ENCODE results near the gene TMC1.

The TMC1 gene

DNA sequence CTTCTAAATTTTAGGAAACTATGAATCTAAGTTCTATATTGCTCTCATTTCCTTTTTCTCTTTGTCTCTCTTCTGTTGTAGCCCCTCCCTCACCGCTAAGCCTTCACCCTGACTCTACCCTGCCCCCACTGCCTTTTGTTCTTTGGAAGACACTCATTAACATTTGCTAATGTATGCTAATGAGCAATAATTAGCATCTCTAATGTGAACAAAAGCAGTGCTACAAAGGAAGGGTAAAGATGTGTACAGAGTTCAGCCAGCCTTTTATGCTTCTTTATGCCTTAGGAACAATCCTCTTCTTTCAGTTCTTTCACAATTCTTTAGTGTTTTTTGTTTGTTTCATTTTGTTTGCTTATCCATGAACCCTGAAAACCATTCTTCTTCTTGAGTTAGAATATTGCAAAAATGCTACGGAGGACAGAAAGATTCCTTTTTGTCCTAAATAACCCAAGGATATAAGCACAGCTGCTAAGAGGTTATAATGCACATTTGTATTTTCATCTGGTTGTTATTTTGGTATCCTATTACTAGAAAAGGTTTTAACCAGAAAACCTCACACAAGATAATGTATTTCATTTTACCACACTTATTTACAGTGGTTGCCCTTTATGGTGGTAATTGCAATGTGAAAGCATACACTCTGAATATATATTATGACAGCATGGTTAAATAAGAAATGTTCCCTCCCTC lies 159.3 kb downstream of the TMC1 start:
- DNase-seq (ENCODE audit: low read depth in 2 of 2): no peak

DNA sequence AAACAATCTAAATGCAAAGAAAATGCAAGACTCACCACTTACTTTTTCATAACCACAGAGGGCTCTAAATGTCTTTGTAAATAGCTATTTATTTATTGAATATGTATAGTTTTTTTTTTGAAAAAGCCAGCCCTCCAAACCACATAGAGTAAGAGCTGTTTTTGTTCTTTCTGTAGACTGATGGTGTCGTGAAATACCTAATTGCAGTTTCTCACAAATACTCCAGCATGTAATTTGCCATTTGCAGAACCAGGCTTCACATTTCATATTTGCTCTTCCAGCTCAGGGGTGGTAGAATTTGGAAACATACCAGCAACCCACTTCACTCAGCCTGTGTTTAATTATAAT lies 159.8 kb downstream of the TMC1 start:
- no peak for DNase-seq (ENCODE audit: low read depth in 2 of 2)

DNA sequence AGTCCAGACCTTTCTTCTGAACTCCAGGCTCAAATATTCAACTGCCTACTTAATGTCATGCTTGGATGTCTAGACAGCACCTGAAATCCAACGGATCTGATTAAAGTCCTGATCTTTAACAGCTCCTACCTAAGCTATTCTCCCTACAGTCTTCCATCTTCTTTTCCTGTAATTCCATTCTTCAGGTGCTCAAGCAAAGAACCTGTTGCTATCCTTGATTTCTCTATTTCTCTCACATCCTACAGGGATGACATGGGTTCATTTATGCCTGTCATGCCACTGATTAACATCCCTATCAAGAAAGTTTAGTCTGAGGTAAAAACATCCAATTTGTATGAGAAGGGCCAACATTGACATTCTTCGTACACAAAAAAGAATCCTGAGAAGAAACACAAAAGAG lies 163.2 kb downstream of the TMC1 start:
- no peak for DNase-seq (ENCODE audit: low read depth in 2 of 2)

DNA sequence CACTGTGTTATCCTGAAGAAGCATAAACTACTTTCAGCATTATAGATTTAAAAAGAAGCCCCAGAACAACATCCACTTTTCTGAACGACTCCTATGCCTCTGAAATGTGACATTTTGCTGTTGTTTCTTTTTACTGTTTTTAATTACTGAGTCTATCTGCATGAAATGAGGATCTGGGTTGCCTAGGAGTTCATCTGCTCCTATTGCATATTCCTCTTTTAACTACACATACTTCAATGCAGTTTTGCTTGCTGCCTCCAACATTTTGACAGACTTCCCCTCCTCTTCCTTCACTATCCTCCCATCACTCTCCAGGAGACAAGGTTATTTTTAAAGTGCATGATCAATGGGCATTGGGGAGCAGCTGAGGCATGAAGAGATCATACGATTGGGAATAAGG lies 164.5 kb downstream of the TMC1 start:
- no peak for DNase-seq (ENCODE audit: low read depth in 2 of 2)

DNA sequence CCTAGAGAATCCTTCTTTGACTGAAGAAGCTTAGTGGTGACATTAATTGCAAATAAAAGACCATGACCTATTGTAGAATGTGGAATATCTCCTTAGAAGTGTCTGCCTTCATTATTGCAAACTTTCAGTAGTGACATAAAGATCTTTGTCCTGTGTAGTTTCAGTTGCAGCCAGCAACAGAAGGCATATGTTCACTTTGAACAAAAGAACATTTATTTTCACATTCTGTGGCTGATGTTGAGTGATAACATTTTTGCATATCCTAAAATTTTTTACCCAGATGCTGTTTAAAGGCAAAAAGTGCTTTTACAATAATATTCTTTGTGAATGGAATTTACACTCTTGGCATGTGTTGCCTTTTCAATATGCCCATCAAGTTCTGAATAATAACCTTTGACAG lies 165.9 kb downstream of the TMC1 start:
- no peak for DNase-seq (ENCODE audit: low read depth in 2 of 2)

DNA sequence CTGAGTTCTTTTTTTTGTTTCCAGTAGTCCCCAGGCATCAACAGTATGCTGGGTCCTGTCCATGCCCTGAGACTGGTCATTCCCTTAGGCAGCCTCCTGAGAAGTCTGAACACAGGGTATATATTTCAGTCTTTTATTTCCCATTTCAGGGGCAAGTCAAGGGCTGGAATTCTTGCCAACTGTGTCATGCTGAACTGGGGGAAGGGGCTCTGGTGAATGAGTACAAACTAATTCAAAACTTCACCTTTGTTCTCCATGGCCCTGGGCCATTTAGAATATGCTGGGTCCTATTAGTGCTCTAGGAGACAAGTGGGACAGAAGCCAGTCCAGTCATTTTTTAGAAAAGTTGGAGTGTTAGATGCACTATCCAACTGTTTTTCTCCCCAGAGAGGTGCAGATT lies 170.3 kb downstream of the TMC1 start:
- DNase-seq (ENCODE audit: low read depth in 2 of 2): no peak

DNA sequence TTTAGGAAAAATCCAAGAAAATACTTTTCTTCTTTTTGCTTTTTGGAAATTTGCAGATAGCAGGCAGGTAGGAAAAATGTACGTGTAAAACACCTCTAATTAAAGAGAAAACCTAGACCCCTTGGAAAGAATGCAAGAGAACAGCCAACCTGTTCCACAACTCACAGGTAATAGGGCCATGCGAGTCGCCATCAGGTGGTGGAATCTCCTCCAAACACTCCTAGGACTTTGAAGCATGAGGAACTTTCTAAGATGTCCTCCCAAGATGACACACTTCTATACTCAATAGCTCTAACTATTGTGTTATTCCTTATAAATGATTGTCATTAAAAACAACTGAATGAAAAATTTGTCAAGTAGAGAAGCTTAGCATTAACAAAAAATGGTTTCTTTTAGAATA lies 174.0 kb downstream of the TMC1 start:
- no peak for DNase-seq (ENCODE audit: low read depth in 2 of 2)

DNA sequence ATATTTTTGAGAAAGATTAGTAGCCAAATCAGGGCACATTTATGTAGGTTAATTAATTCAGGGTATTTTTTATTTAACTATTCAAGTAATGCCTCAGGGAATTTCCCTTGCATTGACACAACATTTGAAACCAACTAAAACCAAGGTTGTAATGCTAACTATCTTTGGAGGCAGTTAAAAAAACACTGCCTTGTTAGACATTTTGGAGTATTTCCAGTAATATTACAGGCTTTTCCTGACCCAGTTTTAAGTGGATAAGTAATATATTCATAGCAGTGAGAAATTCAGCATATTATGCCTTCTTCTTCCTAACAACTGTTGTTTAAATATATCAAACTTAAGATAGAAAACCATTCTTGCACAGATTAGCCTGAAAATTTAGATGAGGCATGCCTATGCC lies 175.1 kb downstream of the TMC1 start:
- no peak for DNase-seq (ENCODE audit: low read depth in 2 of 2)

DNA sequence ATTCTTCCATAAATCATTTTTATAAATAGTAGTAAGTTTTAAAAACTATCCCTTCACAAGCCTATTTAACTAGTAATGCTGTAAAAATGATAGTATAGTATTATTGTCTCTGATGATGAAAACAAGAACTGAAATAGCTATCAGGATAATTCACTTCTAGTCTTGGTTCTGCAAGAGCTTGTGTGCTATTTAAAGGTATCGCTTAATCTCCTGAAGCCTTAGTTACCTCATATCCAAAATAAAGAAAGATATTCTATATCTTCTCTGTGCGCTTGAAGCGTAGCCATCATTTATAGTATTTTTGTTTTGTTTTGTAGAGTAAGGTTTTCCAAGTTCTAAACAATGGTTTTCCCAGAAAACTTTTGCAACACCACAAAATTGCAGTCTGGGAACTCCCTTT lies 180.1 kb downstream of the TMC1 start:
- DNase-seq (ENCODE audit: low read depth in 2 of 2): no peak

DNA sequence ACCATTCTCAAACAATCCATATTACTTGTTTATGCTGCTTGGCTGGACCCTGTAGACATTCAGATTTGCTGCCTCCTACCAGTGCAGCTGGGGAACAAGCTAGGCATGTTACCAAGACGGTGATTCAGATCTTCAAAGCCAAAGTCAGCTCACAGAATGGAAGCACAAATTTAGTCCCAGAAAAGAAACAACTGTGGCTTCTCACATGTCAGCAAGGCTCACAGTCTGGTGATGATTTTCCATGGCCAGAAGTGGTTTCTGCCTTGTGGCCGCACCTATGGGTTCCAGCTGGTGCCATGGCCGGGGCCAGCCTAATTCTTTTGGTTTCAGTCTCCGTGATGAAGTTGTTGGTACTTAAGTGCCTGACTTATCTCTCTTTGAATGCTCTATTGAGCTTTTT lies 182.2 kb downstream of the TMC1 start:
- no peak for DNase-seq (ENCODE audit: low read depth in 2 of 2)

DNA sequence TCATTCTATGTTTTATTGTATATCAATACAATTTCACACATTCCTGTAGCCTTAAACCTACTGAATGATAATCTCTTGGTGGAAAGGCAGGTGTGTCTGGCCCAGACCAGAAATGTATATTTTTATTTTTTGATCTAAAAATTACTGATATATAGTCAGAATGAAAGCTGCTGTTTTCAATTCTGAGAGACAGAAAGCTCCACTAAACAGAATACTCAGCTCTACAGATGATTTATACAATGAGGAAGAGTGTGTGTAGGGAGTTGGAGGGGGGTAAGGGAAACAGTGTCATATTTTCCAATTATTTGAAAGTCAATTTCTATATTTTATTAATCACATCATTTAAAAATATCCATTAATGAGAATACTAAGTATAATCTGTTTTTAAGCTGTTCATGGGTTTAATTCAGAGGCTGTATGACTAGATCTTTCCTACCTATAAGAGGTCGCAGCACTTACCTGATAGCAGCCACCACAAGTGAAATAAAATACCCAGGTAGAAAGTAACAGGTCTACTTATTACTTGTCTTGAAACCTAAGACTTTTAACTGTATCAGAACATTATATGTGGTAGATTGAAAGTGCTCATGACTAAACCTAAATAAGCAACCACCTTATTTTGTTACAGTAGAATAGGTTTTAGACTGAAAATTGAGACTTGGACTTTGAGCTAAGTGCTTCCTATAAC lies 183.4 kb downstream of the TMC1 start:
- DNase-seq (ENCODE audit: low read depth in 2 of 2): no peak

DNA sequence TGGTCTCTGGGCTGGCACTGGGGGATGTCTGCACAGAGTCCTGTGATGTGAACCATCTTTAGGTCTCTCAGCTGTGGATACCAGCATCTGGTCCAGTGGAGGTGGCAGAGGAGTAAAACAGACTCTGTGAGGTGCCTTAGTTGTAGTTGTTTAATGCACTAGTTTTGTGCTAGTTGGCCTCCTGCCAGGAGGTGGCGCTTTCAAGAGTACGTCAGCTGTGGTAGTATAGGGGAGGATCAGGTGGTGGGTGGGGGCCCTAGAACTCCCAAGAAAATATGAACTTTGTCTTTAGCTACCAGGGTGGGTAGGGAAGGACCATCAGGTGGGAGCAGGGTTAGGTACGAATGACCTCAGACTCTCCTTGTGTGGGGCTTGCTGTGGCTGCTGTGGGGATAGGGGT lies 197.1 kb downstream of the TMC1 start:
- DNase-seq (ENCODE audit: low read depth in 2 of 2): no peak

DNA sequence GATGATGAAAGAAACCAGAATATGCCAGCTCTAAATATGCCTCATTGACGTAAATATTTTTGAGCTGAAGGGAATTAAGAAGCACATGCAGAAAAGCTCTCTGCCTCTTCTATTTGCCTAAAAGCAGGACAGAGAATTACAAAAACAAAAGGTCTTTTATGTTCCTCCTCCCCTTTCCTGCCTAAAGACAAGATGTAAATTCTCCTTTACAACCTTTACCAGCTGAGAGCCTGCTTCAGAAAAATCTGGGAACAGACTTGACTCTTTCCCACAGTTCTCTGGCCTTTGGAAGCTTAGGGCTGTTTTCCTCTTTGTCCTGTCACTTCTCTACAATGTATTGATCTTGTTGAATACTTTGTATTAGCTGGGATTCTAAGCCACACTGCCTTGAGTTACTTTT lies 199.7 kb downstream of the TMC1 start:
- no peak for DNase-seq (ENCODE audit: low read depth in 2 of 2)

DNA sequence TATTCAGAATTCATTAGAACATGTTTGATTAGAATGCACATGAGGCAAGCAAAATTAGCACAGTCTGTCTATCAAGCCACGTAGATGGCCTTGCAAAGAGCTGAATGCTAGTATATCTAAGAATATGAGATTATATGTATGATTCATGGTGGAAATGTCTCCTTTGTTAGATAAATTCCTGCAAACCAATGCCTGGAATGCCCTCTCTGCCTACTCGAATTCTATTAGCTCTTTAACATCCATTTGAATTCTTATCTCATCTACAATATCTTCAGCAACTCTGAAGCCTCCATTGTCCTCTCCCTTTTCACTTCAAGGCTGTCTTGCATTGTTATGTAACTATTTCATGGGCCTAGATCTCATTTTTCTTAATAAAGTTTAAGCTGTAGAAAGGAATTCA lies 205.5 kb downstream of the TMC1 start:
- no peak for DNase-seq (ENCODE audit: low read depth in 2 of 2)

DNA sequence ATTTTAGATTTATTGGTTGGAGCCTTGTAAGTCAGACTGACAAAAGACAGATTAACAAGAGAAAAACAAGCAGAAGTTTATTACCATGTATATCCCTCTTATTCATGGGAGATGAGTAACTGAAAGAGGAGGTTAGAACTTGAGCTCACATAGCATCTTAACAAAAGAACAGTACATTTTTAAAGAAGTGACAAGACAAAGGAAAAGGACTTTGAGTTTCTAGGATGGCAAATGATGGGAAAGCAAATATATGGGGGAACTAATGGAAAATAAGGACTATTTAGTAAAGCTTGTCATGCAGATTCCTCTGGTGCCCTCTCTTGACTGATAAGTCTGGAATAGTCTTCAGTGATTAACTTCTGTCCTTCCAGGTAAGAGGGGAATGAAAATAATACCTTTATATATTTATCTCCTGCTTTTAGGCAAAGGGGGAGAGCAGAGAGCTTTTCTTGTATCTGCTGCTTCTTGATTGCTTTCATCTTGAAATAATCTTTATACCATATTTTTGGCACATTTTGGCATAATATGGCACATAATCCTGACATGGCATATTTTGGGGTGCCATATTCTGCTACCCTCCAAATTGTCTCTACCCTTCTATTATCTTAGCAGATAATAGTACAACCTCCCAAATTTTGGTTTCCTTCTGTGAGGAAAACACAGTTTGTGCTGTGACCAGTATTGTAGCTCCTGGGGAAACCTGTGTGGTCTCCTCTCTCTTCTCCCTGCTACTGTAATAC lies 206.8 kb downstream of the TMC1 start:
- DNase-seq (ENCODE audit: low read depth in 2 of 2): no peak

DNA sequence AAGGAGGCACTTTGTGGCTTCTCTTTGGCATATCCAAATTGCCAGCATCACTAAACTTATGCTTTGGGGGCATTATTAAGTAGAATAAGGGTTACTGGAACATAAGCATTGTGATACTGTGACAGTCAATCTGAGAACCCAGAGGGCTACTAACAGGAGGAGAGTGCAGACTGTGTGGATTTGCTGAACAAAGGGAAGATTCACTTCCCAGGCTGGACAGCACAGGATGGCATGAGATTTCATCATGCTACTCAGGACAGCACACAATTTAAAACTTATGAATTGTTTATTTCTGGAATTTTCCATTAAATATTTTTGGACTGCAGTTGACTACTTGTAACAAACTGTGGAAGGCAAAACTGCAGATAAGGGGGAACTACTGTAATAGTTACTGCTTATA lies 212.5 kb downstream of the TMC1 start:
- no peak for DNase-seq (ENCODE audit: low read depth in 2 of 2)

DNA sequence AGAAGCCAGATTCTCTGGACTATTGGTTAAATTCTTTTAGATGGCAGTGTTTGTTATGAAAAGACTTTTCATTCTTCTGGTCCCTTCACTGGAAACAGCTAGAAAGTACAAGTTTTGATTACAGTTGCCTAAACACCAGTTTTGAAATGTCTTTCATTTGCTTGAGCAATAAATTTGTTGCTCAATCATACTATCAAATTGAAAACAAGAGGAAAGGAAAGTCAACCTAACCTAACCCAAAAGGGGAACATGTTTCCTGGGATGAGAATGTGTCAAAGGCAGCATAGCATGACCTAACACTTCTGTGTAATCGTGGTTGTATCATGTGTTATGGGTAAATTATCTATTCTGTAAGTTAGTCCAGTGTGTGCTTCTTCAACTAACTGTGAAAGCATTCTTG lies 213.2 kb downstream of the TMC1 start:
- no peak for DNase-seq (ENCODE audit: low read depth in 2 of 2)

DNA sequence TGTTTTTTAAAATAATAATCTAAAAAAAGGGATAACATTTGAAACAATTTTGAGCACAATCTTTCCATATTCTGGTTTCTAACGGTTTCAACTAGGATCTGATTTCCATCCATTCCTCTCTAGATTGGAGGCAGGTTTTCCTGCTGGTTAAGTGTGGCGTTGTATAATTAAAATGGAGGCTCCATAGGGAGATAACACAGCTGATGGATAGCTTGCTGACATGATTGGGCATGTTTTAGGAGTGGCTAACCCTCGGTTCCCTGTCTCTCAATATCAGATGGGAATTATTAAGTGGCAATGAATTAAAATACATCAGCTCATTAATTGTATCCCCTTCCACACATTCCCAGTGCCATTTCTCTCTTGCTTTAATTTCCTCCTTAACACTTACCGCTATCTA lies 222.4 kb downstream of the TMC1 start:
- DNase-seq (ENCODE audit: low read depth in 2 of 2): no peak

DNA sequence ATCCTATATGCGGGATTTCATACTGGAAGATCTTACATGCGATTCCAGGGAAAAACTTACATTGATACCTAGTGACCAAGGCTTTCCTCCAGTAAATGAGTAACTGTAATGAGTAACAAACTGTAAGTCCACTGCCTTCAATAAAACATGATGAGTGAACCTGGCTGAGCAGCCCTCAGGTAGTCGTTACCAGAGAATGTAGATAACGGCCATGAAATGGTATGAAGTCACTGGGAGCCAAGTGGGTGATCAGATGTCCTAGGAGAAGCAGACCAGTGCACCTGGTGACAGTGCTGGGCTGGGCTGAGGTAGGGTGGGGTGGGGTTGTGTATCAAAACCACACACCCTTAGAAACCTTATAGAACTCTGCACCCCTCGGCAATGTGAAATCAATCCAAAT lies 227.9 kb downstream of the TMC1 start:
- no peak for DNase-seq (ENCODE audit: low read depth in 2 of 2)

DNA sequence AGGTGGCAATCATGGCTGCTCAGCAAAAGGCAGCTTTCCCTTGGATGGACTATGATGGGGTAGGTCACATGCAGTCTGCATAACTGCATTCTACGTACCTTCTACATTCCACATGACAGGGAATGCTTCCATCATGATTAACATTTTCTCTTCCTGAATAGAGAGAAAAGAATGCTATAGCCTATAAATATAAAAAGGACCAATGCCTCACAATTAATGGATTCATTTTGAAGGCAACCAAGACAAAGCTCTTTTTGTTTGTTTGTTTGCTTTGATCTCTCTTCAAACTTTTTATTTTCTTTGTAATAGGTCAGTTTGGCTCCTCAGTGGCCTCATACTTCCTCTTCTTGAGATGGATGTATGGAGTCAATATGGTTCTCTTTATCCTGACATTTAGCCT lies 230.1 kb downstream of the TMC1 start:
- no peak for DNase-seq (ENCODE audit: low read depth in 2 of 2)

DNA sequence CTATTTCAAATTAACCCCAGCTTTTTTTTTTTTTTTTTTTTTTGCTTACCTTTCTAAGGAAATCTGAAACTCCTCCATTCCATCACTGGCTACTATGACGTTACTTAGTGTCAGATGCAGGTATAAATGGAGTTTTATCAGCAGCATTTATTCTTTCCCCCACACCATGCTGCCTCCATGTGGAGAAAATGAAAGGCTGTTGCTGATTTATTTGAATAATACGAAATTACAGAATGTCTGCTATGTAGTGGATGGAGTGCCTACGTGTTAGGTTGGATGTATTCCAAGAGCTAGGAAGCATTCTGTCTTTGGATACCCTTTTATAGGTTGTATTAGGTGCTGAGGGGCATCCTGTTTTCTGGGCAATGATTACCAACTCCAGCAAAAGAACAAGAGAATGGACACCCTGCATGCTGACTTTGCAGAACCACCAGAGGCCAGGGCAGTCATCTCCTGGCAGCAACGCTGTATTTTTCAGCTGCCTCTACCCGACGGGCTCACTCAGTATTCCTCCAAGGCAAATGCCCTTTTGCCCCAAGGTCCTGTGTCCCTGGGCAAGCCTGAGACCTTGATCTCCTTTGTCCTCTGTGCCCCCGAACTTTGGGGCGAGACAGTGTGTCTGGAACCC lies 232.0 kb downstream of the TMC1 start:
- DNase-seq (ENCODE audit: low read depth in 2 of 2): no peak

DNA sequence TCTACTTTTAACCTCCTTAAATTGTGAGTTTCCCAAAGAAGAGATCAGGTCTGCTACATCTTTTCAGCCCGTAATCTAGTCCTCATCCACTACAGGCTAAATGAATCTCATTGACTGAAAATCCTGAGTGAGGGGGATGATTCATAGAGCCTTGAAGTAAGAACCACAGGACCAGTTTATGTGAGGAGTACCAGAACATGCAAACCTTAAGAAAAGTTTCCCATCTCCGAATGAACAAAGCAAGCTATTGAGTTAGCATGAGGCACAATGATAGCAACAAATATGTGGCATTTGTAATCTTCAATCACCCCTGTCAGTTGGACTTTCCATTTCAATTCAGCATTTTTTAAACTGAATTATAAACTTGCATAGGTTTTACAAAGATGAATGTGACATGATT lies 234.4 kb downstream of the TMC1 start:
- DNase-seq (ENCODE audit: low read depth in 2 of 2): no peak

DNA sequence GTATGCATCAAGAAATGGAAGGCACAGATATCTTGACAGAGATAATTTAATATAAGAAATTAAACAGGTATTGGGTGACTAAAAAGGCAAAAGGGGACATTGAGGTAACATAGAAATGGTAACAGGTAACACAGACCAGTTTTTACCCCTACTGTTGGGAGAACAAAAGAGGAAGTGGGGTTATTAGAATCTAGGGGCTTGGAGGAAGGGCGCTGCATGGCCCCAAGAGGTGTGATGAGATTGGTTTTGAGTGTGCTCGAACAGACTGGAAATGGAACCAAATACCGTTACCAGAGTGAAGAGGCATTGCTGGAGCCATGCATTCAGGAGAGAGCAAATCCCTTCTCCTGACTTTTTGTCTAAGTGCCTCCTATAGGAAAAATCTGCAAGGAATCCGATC lies 237.5 kb downstream of the TMC1 start:
- no peak for DNase-seq (ENCODE audit: low read depth in 2 of 2)

Data from stimulated activated CD8-positive, alpha-beta memory T cell treated with anti-CD3 and anti-CD28 coated beads, Interleukin-2, amount 100 ng/mL, for 1 hour (primary cell).